Daoy (cell line): ENCODE measurements around the gene BCL2L1. TPM values are rescaled to one million over a fixed set of nuclear protein-coding genes. Genes with fewer than 3 reads are reported as not detected.

ENCODE experiments used
- total RNA-seq: library from RNA; depleted of rRNA; stranded (reverse); fragments of >200 nt; shearing (Covaris generic); gene quantifications from 2 replicates; pipeline ENCODE4 v1.2.3, GENCODE V29; 2014; rRNA removed

The BCL2L1 gene
- total RNA-seq, 1 experiment from 2014 or later = 49.1 TPM

Other genes with a start within 250 kb of the BCL2L1 start
- gene DEFB124, start 247.7 kb downstream of the BCL2L1 start, total RNA-seq = not detected in 2 replicates
- gene REM1, start 247.6 kb downstream of the BCL2L1 start, total RNA-seq = not detected in 2 replicates
- gene HM13, start 208.4 kb downstream of the BCL2L1 start, total RNA-seq = 25.7 and 34.8 TPM in 2 replicates
- gene ID1, start 117.6 kb downstream of the BCL2L1 start, total RNA-seq = 327 and 411 TPM in 2 replicates
- not detected in 2 replicates for gene COX4I2, start 85.0 kb downstream of the BCL2L1 start, total RNA-seq
- 222 and 237 TPM in 2 replicates for gene TPX2, start 16.4 kb upstream of the BCL2L1 start, total RNA-seq
- 3.0 and 3.4 TPM in 2 replicates for gene MYLK2, start 96.5 kb upstream of the BCL2L1 start, total RNA-seq
- gene FOXS1, start 122.7 kb upstream of the BCL2L1 start, total RNA-seq = 2.0 and 3.6 TPM in 2 replicates
- 1.9 and 4.2 TPM in 2 replicates for gene DUSP15, start 147.7 kb upstream of the BCL2L1 start, total RNA-seq
- gene TTLL9, start 147.8 kb upstream of the BCL2L1 start, total RNA-seq = 1.5 TPM in 1 of 2 replicates, not detected in the other
- gene PDRG1, start 229.2 kb upstream of the BCL2L1 start, total RNA-seq = 9.7 and 13.6 TPM in 2 replicates
- gene XKR7, start 245.3 kb upstream of the BCL2L1 start, total RNA-seq = under 0.01 and 0.12 TPM in 2 replicates